ENCODE results near the gene SKOR1. TPM values are rescaled to one million over a fixed set of nuclear protein-coding genes. Genes with fewer than 3 reads are reported as not detected.

SKOR1 gene
- total RNA-seq, 3 donors from 2014 or later (not counting 1 experiment from before 2014, with no cell fraction given), result 2.0 to 2.9 (median 2.1) TPM

- Mint-ChIP-seq H3K27me3 (ENCODE audit: low read depth in 2 of 2) (peaks cover 47 to 62% of the 10 kb centered on the region in 2 donors), H3K4me3 (peak overlapping the region; percentile 88), H3K9me3 (no peaks in the 10 kb centered on the region), H3K4me1 (peaks cover 41 to 51% of the 10 kb centered on the region in 2 donors), H3K36me3 (peaks cover 1% of the 10 kb centered on the region), H3K27ac (peak overlapping the region in 1 of 2 donors; percentile 29)
- DNase-seq, result peak in 1 of 2 donors; percentile 51
- intact Hi-C loops (cut with micrococcal nuclease), result loop anchor here (5.0 kb wide), 1 partner anchor 887 kb away; no protein-coding TSS in a partner anchor
- Histone ChIP-seq H3K4me1 (ENCODE audit: control insufficient read depth, insufficient read depth, low read length) (peaks cover 52% of the 10 kb centered on the region), H3K36me3 (ENCODE audit: control insufficient read depth, insufficient read depth, low read length) (no peaks in the 10 kb centered on the region), H3K27me3 (ENCODE audit: control insufficient read depth, insufficient read depth, low read length) (peaks cover 59% of the 10 kb centered on the region), H3K4me3 (ENCODE audit: low read length) (peak overlapping the region; percentile 28), H3K9me3 (ENCODE audit: control insufficient read depth, insufficient read depth, low read length) (no peaks in the 10 kb centered on the region), H3K27ac (ENCODE audit: low read length) (no peak overlapping the region)
- TF ChIP-seq CTCF (IDR thresholded peaks at IDR 0.05), result no peak
- no peak for ATAC-seq
- 1% methylated on average over 59 of the region's 59 CpGs for WGBS (ENCODE audit: insufficient coverage)
Observed at GRCh38 chr15:67834581-67835296, 9.4 kb downstream of the SKOR1 start.

DNA sequence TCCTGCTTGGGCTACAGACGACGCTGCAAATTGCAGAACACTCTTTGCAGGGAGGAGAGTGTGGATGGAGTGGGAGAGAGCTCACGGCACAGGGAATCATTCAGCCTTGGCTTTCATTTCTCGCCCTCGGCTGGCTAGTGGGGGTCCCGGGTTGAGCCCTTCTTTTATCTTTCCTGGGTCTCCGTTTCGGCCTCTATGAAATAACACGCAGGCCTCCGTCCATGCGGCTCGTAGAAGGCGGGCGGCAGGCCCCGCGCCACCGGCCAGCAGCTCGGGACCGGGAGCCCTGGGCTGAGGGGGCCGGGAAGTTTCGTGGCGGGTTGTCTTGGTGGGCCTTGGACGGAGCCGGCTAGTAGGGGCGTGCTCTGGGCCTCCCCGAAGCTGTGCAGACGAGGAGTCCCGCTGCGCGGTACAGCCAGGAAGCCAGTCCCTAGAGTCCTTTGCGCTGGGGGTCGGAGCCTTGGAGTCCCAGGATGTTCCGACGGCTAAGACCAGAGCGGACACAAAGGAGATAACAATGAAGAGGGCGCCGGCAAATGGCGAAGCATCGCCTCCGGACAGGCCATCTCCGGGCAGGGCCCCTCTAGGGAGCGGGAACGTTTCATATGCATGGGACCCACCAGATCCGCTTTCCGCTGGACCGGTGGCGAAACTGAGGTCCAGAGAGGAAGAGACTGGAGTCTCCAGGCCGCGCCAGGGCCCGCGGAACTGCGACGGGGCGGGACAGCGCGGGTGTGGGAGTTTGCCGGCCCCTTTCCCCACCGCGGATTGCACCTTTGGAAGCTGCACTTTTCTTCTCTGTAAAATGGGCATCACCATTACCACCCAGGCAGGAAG, 10.2 kb downstream of the SKOR1 start:
- H3K9me3 ChIP-seq (ENCODE audit: control insufficient read depth, insufficient read depth, low read length), result no peaks in the 10 kb centered on the region
- no peaks in the 10 kb centered on the region for H3K36me3 ChIP-seq (ENCODE audit: control insufficient read depth, insufficient read depth, low read length)
- no peaks in the 10 kb centered on the region for H3K9me3 Mint-ChIP-seq
- peaks cover 53% of the 10 kb centered on the region for H3K27me3 ChIP-seq (ENCODE audit: control insufficient read depth, insufficient read depth, low read length)
- DNase-seq (peak in 1 of 2 donors; percentile 50), ATAC-seq (no peak)
- peak overlapping the region in 1 of 2 donors; percentile 29 for H3K27ac Mint-ChIP-seq
- intact Hi-C loops (cut with micrococcal nuclease), result loop anchor here (1.0 to 5.0 kb wide), 4 partner anchors 52 to 888 kb away; no protein-coding TSS in a partner anchor
- H3K4me1 ChIP-seq (ENCODE audit: control insufficient read depth, insufficient read depth, low read length), result peaks cover 52% of the 10 kb centered on the region
- no peak for TF ChIP-seq CTCF (IDR thresholded peaks at IDR 0.05)
- H3K27ac ChIP-seq (ENCODE audit: low read length), result no peak overlapping the region
- H3K27me3 Mint-ChIP-seq (ENCODE audit: low read depth in 2 of 2), result peaks cover 47 to 57% of the 10 kb centered on the region in 2 donors
- peak overlapping the region; percentile 28 for H3K4me3 ChIP-seq (ENCODE audit: low read length)
- peaks cover 6% of the 10 kb centered on the region for H3K36me3 Mint-ChIP-seq
- 3% methylated on average over 59 of the region's 59 CpGs for WGBS (ENCODE audit: insufficient coverage)
- peak overlapping the region; percentile 88 for H3K4me3 Mint-ChIP-seq
- H3K4me1 Mint-ChIP-seq, result peaks cover 47 to 57% of the 10 kb centered on the region in 2 donors

GRCh38 chr15:67836134-67836455, 10.8 kb downstream of the SKOR1 start:
- no peak for ATAC-seq
- Mint-ChIP-seq H3K4me3 (peak overlapping the region; percentile 88), H3K4me1 (peaks cover 51 to 61% of the 10 kb centered on the region in 2 donors), H3K36me3 (peaks cover 6% of the 10 kb centered on the region), H3K27me3 (ENCODE audit: low read depth in 2 of 2) (peaks cover 41 to 51% of the 10 kb centered on the region in 2 donors), H3K9me3 (no peaks in the 10 kb centered on the region), H3K27ac (peak overlapping the region in 1 of 2 donors; percentile 53)
- no peak for TF ChIP-seq CTCF (IDR thresholded peaks at IDR 0.05)
- peaks cover 56% of the 10 kb centered on the region for H3K4me1 ChIP-seq (ENCODE audit: control insufficient read depth, insufficient read depth, low read length)
- DNase-seq, result no peak
- no peaks in the 10 kb centered on the region for H3K9me3 ChIP-seq (ENCODE audit: control insufficient read depth, insufficient read depth, low read length)
- intact Hi-C loops (cut with micrococcal nuclease), result loop anchor here (1.0 to 5.0 kb wide), 4 partner anchors 53 to 889 kb away; no protein-coding TSS in a partner anchor
- peaks cover 48% of the 10 kb centered on the region for H3K27me3 ChIP-seq (ENCODE audit: control insufficient read depth, insufficient read depth, low read length)
- H3K27ac ChIP-seq (ENCODE audit: low read length), result no peak overlapping the region
- 1% methylated on average over 10 of the region's 16 CpGs for WGBS (ENCODE audit: insufficient coverage)
- H3K4me3 ChIP-seq (ENCODE audit: low read length), result peak overlapping the region; percentile 10
- no peaks in the 10 kb centered on the region for H3K36me3 ChIP-seq (ENCODE audit: control insufficient read depth, insufficient read depth, low read length)
